Ascending aorta (tissue), 2 donors: Measurements from ENCODE around the gene CACNG1. TPM values are rescaled to one million over a fixed set of nuclear protein-coding genes. Genes with fewer than 3 reads are reported as not detected.

Experiments
- DNase-seq, 2 donors: peaks; one replicate each; pipeline ENCODE4 v3.0.0-alpha.2; 2019; ENCODE audit warnings: low spot score in 2 of 2
- H3K27ac ChIP-seq, 2 donors: fragments of 200-600 bp; sonication (generic); one replicate each; pipeline ENCODE4 v1.5.1; 2016 to 2017; ENCODE audit warnings: mild to moderate bottlenecking in 1 of 2
- H3K27me3 ChIP-seq: fragments of 200-600 bp; sonication (generic); one replicate; pipeline ENCODE4 v1.5.1; 2017
- H3K36me3 ChIP-seq, 2 donors: fragments of 200-600 bp; sonication (generic); one replicate each; pipeline ENCODE4 v1.5.1; 2016
- H3K4me1 ChIP-seq, 2 donors: fragments of 200-600 bp; sonication (generic); one replicate each; pipeline ENCODE4 v1.5.1; 2016 to 2017; ENCODE audit warnings: mild to moderate bottlenecking in 1 of 2
- H3K4me3 ChIP-seq, 2 donors: fragments of 200-600 bp; sonication (generic); one replicate each; pipeline ENCODE4 v1.5.1; 2016 to 2017; ENCODE audit warnings: mild to moderate bottlenecking in 1 of 2
- H3K9me3 ChIP-seq, 2 donors: fragments of 200-600 bp; sonication (generic); one replicate each; pipeline ENCODE4 v1.5.1; 2016
- intact Hi-C: fragments of 100-400 bp; cut with DNase I; formaldehyde crosslinking; loops from one replicate; pipeline ENCODE4 v1.15.1; 2023
- total RNA-seq: library from RNA; depleted of rRNA; stranded (reverse); fragments of >200 nt; gene quantifications from one replicate; pipeline ENCODE4 v1.1.0, GENCODE V29; 2016
- TF ChIP-seq, protein P1 (sequence below), 3 experiments: fragments of 200-600 bp in 2 of 3; fragments of 450-650 bp in 1 of 3; sonication (generic) in 2 of 3; IDR thresholded peaks; one replicate each; pipeline ENCODE4 v1.5.1; 2016 to 2019; ENCODE audit warnings: antibody characterized with exemption in 3 of 3, mild to moderate bottlenecking in 1 of 3, moderate library complexity in 1 of 3

The CACNG1 gene
- total RNA-seq, 1 donor from 2014 or later, result not detected

- TF ChIP-seq, protein P1, sequence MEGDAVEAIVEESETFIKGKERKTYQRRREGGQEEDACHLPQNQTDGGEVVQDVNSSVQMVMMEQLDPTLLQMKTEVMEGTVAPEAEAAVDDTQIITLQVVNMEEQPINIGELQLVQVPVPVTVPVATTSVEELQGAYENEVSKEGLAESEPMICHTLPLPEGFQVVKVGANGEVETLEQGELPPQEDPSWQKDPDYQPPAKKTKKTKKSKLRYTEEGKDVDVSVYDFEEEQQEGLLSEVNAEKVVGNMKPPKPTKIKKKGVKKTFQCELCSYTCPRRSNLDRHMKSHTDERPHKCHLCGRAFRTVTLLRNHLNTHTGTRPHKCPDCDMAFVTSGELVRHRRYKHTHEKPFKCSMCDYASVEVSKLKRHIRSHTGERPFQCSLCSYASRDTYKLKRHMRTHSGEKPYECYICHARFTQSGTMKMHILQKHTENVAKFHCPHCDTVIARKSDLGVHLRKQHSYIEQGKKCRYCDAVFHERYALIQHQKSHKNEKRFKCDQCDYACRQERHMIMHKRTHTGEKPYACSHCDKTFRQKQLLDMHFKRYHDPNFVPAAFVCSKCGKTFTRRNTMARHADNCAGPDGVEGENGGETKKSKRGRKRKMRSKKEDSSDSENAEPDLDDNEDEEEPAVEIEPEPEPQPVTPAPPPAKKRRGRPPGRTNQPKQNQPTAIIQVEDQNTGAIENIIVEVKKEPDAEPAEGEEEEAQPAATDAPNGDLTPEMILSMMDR (IDR thresholded peaks at IDR 0.05), result no peak
- intact Hi-C loops, result no loop called here
- DNase-seq, result peak in 1 of 2 donors; percentile 52
Observed at GRCh38 chr17:67055811-67056745, 11.7 kb downstream of the CACNG1 start.

GRCh38 chr17:67056746-67057490 lies 12.6 kb downstream of the CACNG1 start:
- Histone ChIP-seq H3K9me3 (no peaks in the 10 kb centered on the region), H3K36me3 (no peaks in the 10 kb centered on the region), H3K4me1 (no peaks in the 10 kb centered on the region), H3K4me3 (no peak overlapping the region), H3K27ac (no peak overlapping the region), H3K27me3 (no peaks in the 10 kb centered on the region)
- DNase-seq, result peak in 1 of 2 donors; percentile 19
- intact Hi-C loops, result no loop called here
- TF ChIP-seq, protein P1 (IDR thresholded peaks at IDR 0.05), result no peak

More at GRCh38 chr17:67055811-67056745, 11.7 kb downstream of the CACNG1 start:
- Histone ChIP-seq H3K27ac (no peak overlapping the region), H3K9me3 (no peaks in the 10 kb centered on the region), H3K4me1 (no peaks in the 10 kb centered on the region), H3K4me3 (no peak overlapping the region), H3K27me3 (no peaks in the 10 kb centered on the region), H3K36me3 (no peaks in the 10 kb centered on the region)

GRCh38 chr17:67058036-67058435 lies 13.7 kb downstream of the CACNG1 start:
- no peaks in the 10 kb centered on the region for H3K36me3 ChIP-seq
- intact Hi-C loops, result no loop called here
- H3K9me3 ChIP-seq, result no peaks in the 10 kb centered on the region
- no peaks in the 10 kb centered on the region for H3K27me3 ChIP-seq
- TF ChIP-seq, protein P1 (IDR thresholded peaks at IDR 0.05), result no peak
- DNase-seq, result no peak
- H3K4me3 ChIP-seq, result no peak overlapping the region
- no peak overlapping the region for H3K27ac ChIP-seq
- H3K4me1 ChIP-seq, result no peaks in the 10 kb centered on the region

DNA sequence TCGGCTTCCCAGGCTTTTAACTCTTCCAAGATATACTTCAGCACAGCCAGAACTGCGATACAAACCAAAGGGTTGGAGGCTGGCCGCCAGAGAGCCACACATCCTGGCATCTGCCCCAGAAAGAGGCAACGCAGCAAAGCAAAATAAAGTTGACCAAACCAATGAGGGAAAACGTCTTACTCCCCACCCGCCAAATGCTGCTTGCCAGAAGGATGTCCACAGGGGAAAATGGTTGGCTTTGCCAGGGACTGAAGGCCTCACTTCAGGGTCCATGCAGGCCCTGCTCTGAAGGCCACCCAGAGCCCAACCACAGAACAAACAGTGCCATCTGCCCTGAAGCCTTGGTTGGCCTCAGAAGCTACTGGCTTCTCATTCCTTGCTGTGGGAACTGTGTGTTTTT lies 15.0 kb downstream of the CACNG1 start:
- intact Hi-C loops, result no loop called here
- Histone ChIP-seq H3K4me1 (no peaks in the 10 kb centered on the region), H3K36me3 (no peaks in the 10 kb centered on the region), H3K27ac (no peak overlapping the region), H3K27me3 (no peaks in the 10 kb centered on the region), H3K4me3 (no peak overlapping the region), H3K9me3 (no peaks in the 10 kb centered on the region)
- DNase-seq, result peak in 1 of 2 donors; percentile 34
- TF ChIP-seq, protein P1 (IDR thresholded peaks at IDR 0.05), result no peak

- intact Hi-C loops, result no loop called here
Observed at GRCh38 chr17:67063141-67063540, 18.8 kb downstream of the CACNG1 start.

More at GRCh38 chr17:67063141-67063540, 18.8 kb downstream of the CACNG1 start:
- Histone ChIP-seq H3K27ac (no peak overlapping the region), H3K27me3 (no peaks in the 10 kb centered on the region), H3K4me1 (no peaks in the 10 kb centered on the region), H3K36me3 (peaks cover 0 to 3% of the 10 kb centered on the region in 2 donors), H3K4me3 (no peak overlapping the region), H3K9me3 (no peaks in the 10 kb centered on the region)
- TF ChIP-seq, protein P1 (IDR thresholded peaks at IDR 0.05), result no peak
- DNase-seq, result no peak
